Measurements from ENCODE around the gene ARIH1.

- TF ChIP-seq CTCF (conservative IDR thresholded peaks at IDR 0.05 in 1 of 2, IDR thresholded peaks at IDR 0.05 in 1 of 2; ENCODE audit: low read depth in 1 of 2, low read length in 2 of 2) (peak; percentile 24 to 36), EZH2 (IDR thresholded peaks at IDR 0.05; ENCODE audit: low read length, missing control alignments) (no peak)
These were observed 1.0 kb upstream of the ARIH1 start for GRCh38 chr15:72472992-72473610.
